ENCODE data around the gene FARS2.

Gene FARS2

DNA sequence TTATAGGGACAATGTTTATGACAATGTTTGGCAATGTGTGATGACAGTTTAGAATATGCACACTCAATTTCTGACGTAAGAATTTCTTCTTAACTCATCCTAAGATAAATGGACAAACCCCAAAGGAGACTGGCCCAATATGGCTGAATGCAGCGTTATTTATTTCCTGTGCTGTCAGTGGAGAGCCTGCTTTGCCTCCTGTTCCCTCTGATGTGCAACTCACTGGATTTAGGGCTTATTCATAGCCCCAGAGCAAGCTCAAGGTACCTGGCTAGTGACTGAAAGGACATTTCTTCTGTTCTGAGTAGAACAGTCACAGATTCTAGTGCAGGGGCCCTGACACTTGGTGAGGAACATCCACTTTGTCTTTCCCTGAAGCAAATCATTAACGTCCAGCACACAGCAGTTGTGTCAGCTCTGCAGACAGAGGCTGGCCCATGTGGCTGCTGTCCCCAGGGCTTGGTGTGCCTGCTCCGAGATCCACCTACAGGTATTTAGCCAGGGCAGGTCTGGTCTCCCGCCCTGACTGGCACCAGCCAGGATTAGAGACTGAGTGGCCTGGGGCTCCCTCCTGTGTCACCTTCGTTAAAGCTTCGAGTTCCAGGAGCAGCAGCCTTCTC lies 64.8 kb downstream of the FARS2 start:
- no peak for DNase-seq

DNA sequence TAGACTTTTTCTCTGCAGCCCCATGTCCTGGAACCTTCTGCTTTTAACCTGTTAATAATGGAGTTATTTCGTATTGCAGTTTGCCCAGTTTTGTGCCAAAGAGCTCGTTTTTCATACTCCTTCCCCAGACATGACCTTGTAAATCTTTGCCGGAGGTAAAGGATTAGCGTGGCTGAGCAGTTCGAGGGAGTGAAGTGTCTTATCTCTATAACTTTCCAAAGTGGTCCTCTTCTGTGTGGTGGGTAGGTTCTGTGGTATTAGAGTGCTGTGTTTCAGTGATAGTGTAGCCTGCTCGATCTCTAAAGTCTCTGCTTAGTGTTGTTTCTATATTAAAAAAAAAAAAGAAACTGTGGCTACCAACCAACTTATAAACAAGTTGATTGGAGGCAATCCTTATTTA lies 67.5 kb downstream of the FARS2 start:
- no peak for DNase-seq

DNA sequence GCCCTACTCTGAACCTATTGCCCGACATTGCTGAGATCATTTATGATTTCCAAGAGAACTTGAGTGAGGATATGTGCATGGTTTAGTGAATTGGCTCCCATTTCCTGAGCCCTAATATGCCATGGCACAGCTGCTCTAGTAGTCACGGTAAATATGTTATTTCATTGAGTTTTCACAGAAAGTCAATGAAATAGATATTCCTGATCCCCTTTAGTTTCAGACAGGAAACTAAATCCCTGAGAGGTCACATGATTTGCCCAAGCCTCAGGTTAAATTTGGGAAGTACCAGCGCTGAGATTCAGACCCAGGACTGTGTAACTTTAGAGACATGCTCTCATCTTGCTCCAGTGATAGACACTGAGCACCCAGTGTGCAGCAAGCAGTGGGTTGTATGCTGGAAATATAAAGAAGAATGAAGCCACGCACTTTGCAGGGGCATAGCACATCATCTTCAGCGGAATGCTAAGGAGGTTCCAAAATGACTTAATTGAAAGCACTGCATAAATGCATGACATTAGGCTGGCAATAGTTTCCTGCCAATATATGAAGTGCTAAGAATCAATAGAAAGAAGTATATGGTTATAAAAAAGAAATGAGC lies 70.6 kb downstream of the FARS2 start:
- DNase-seq: no peak

DNA sequence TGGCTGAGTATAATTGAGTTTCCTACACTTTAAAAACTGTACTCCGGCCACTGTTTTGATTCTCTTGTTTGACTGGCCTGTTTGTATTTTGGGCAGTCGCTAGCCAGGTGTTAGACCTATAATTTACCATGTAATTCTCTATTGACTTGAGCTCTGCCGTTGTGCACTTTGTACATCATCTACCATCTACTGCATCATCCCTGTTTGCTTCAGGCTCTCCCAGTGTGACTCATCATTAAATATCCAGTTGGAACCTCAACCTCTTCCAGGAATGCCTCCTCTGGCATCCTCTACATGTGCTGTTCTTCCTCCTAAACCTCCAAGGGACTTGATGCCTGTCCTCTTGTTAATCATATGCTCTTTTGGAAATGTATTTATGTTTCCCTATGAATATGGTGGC lies 72.3 kb downstream of the FARS2 start:
- no peak for DNase-seq

DNA sequence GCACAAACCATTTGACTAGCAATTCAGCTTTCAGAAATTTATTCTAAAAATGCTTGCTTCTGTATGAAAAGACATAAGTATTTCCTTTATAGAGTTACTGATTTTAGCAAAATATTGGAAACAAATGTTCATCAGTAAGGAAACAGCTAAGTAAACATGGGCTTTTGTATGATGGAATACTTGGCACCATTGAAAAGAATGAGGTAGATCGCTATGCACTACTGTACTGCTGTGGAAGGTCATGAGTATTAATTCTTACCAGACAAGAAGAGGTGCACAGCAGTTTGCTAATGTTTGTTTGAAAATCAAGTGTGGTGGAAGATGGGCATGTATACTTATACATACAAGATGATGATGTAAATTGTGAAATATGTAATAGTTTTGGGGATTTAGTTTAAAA lies 73.0 kb downstream of the FARS2 start:
- no peak for DNase-seq

DNA sequence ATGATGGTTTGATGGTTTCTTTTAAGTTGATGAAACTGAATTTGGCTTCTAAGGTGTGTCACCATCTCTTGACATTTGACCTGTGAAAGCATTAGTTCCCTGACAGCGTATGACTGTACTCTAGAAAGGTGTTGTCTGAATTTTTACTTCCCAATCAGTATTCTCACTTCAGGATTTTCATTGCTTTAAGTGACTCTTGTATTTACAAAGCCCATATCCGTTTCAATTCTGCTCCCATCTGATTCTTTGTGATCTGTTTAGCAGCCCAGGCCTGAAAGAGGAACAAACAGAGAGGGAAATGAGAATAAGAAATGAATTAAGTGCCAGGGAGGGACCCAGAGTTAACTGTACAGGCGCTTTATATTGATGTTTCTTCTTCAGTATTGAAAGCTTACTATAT lies 73.7 kb downstream of the FARS2 start:
- DNase-seq: peak; percentile 72

DNA sequence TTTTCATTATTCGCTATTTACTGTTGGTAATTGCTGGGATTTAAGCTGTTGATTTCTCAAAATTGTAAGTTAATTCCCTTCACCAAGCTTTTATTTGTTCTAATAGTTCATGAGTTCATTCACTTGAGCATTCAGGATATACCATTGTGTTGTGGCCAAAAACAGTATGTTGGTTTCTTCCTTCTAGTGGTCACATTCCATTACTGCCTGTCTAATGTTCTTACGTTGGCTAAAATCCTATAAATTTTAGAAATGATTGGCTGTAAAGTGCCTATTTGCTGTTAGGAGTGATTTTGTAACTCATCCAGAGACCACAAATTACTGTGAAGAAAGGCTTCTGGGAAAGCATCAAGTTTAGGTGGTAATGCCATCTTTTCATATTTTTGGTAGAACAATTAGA lies 76.3 kb downstream of the FARS2 start:
- DNase-seq: peak; percentile 3

DNA sequence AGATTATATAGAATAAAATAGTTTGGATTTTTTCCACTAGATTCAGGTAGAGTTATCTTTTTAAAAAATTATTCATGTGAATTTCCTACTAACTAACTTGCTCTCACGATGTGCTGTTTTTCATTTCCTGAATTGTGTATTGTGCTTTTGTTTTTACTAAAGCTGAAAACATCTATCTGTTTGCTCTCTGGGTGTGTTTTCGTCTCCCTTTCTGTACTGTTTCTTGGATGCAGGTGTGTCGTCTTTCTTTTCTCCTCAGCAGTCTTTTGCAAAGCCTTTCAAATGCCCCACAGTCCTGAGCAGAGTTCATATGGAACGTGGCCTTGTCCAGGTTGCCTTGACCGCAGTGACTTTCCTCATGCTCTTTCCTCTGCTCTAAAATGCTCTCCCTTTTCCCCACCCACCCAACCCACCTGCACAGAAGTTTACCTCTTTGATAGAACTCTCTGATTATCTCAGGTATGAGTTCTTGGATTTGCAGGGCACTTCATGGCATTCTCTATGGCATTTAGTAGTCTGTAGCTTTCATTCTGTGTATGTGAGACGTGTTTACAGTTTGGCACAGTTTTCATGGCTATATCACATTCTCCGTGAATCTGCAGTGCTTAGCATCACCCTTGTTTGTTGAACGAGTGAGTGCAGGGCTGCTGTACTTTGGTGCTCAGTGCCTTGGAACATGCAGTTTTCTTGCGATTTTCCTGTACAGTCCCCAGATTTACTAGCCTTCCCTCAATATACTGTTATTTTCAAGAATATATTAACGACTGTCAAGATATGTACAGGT lies 77.1 kb downstream of the FARS2 start:
- DNase-seq: no peak

DNA sequence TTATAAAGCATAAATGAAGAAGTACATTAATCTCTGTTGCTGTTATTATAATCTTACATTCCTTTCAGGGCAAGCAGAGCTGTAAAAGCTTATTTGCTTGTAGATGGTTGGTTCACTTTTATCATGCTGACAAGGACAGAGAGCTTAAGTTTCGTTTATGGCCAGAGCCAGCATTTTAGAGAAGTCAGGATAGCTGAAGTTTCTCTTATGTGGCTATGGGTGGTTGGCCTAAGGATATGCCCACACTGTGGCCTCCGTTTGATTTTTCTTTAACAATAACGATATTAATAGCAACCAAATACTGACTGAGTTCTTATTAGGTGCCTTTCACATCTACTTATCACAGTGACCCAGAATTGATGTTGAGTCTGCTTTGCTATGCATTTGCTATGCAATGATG lies 78.5 kb downstream of the FARS2 start:
- DNase-seq: peak; percentile 77

DNA sequence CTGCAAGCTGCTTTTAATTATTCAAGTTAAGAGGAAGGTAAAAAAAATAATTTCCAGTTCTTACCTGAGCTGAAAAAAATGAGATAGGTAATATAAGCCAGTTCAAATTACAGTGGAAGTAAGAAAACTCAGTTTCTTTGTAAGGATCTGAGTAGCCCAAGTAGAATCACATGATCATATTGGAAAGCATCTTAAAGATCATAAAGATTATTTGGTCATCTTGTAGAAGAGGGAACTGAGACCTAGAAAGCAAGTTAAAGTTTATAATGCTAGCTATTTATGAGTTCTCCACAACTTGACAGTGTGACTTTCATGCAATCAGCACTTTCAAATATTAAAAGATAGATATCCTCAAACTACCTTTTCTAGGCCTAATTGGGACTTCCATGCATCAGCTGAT lies 80.5 kb downstream of the FARS2 start:
- no peak for DNase-seq

DNA sequence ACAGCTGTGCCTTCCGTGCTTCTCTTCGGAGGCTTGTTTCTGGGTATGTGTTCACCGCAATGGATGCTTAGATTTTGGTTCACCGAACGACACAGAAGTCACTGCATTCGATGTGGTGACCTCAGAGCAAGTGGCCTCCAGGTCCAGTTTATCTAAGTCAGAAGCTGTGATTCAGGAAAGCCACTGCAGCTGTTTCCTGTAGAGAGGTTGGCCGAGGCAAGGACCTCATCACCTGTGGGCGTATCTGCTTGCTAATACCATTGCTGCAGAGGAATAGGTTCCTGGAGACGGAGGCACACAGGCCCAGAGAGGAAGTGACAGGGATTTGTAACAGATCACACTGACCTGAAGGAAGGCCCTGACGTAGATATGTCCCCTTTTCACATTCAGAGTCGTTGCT lies 82.7 kb downstream of the FARS2 start:
- no peak for DNase-seq

DNA sequence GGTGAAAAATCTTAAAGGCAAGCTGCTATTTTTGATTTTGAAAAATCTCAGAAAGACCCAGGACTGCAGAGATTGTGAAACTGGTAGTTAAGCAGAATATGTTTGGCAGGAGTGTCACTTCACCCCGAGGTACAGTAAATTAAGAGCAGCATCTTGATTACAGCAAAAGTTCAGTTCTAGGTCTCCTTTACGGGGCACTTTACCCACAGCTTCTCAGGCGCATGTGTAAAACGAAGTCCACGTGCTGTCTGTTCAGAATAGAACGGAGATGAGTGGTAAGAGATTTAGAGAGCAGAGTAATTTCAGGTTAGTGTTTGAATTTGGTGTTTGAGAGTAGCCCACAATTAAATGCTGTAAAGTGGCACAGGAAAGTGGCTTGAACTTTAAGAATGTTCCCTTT lies 84.0 kb downstream of the FARS2 start:
- no peak for DNase-seq

DNA sequence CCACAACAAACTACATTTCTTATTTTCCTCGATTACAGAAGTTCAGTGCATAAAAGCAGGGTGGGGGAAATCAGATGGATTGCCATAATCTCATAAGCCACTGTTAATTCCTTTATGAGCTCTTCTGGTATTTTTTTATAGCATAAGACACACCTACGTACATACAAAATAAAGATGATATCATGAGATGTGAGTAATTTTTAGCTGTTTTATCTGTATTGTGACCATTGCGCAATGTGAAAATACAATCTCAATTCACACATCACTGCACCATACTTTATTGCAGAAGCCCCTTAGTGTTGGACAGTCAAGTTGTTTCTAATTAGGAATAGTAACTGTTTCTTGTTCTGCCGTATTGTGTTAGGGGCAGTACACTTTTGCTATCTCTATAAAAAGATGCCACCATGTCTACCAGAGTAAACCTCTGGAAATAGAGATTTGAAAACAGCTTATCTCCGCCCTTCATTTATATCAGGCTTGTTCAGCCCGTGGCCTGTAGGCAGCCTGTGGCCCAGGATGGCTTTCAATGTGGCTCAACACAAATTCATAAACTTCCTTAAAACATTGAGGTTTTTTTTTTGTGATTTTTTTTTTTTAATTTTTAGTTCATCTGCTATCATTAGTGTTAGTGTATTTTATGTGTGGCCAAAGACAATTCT lies 90.4 kb downstream of the FARS2 start:
- DNase-seq: no peak

DNA sequence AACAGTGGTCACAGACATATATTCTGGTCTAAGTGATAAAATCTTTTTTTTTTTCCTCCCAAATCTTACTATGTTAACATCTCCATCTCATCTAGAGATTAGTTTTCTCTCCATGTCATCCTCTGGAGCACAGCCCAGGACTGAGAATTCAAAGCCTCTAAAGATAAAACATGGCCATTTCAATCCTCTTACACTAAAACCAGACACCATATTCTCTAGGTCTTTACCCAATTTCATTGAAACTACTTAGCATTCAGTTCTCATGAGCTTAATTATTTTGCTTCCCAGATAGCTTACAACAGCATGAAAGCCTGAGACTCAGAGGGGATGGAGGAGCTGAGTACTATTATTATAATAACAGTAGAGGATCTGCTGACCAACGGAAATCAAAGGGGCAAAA lies 92.7 kb downstream of the FARS2 start:
- no peak for DNase-seq

DNA sequence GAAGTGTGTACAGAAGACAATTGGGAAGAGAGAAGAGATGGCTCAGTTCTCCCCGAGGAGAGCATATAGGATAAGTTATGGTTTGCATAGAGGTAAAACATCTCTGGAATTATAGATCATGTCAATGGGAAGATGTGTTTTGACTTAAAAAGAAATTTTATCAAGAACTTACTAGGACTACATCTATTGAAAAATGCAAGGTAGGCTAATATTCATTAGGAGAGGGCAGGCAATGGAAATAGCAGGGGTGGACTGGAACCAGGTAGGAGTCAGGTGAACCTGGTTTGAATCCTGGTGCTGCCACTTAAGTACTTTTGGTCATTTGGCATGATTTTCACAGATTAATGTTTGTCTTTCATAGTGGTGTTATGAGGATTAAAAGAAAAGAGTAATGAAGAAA lies 96.2 kb downstream of the FARS2 start:
- no peak for DNase-seq

DNA sequence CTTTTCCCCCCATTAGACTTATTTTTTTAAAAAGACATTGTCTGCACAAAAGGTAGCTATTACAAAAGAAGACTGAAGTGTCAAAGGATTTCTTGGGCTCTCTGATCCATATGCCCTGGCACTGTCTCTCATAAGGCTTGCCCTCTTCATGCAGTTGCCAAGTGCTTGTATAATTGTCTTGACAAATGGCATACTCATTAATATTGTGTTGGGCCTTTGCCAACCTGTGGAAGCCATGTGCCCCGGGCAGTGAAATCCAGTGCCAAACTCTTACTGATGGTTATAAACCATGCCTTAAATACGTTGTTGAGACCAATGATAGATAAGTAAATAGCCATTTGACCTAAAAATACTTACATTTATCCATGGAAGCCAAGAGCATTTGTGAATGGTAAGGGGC lies 98.1 kb downstream of the FARS2 start:
- DNase-seq: no peak

DNA sequence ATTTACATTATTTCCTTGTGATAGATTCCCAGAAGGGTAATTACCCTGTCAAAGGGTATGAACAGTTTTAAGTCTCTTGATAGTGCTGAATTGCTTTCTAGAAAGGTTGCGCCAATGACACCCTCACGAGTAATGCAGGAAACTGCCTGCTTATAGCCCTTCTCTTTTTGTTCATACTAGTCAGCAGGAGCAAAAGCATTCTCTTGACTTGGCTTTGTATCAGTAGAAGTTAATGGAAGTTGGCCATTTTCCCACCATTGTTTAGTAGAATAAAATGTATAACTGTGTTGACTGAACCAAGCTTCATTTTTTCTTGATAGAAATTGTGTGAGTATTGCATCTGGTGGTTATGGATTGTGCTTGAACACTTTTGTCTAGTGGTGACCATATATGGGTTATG lies 100.1 kb downstream of the FARS2 start:
- DNase-seq: no peak

DNA sequence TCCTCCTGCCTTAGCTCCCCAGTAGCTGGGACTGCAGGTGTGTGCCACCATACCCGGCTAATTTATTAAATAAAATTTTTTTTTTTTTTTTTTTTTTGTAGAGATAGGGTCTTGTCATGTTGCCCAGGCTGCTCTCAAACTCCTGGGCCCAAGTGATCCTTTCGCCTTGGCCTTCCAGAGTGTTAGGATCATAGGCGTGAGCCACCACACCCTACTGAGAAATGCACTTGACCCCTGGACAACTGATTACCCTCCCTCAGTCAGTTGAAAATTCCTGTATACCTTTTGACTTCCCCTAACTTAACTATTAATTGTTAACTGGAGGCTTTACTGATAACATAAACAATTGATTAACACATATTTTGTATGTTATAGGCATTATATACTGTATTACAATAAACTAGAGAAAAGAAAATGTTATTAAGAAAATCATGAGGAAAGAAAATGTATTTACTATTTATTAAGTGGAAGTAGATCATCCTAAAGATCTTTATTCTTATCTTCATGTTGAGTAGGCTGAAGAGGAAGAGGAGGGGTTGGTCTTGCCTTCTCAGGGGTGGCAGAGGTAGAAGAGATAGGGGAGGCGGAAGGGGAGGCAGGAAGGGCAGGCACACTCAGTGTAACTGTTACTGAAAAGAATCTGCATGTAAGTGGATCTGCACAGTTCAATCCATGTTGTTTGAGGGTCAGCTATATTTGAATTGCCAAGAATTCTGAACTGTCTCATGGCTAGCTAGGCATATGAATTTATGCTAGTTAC lies 104.3 kb downstream of the FARS2 start:
- DNase-seq: no peak

DNA sequence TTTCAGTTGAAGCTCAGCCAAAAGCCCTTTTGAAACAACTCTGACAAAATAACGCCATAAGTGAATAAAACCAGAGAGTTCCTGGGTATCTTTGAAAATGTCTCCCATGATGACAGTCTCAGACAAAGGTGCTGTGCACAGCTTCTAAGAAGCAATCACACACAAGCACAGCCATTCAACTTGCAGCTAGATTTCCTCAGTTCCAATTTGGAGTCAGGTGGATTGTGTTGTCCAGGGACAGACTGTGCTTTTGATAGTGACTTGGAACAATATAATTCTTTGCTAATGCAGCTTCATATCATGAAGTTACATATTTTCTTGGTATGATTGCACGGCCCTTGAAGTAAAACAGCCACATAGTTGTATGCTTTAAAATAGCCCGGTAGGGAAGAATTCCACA lies 105.6 kb downstream of the FARS2 start:
- no peak for DNase-seq

DNA sequence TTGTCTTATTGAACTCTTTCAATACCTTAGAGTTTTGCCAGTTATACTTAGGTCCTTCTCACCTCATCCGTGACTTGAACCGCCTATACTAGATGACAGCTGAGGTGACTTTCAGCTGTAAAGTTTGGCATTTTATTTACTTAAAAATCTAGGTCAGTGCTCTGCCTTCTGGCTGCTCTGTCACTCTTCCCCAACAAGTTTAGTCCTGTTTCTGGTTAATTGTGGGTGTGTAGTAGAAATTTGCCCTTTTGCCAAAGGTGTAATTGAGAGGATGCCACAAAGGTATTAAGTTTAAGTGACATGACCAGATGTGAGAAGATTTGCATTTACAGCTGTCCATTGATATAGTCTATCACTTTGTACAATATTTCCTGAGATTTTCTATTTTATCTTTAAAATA lies 106.2 kb downstream of the FARS2 start:
- DNase-seq: no peak

DNA sequence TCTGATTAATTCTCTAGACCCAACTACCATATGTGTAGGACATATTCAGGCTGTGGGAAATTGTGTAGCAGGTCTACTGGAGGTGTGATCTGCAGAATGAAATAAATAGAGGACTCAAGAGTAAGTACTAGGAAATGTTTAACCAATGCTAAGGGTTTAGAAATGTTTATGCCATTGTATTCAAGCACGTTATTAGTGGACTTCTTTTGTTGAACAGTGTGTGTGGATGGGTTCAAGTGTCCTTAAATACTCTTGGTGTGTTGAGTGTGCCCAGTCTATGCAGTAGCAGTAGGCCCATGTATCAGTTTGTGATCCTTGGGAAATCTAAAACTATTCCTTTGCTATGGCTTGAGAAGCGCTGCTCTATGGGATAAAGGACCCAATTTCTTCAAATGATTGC lies 112.1 kb downstream of the FARS2 start:
- DNase-seq: no peak

DNA sequence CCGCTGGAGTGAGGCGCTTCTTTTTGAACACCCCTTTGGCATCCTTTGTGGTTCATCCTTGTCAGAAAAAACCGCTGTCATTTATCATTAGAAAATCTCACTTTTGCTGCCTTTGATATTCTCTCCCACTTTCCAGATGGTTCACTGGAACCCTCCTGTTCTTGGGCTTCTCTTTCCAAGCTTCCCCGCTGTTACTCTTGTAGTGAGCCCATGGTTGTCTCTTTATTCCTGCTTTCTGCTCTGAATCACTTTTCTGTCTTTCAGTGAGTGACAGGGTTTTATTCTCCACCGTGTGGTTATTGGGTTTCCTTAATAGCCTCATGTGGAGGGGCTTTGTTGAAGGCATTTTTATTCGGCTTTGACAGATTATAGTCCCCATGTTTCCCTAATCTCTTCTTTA lies 117.0 kb downstream of the FARS2 start:
- no peak for DNase-seq

DNA sequence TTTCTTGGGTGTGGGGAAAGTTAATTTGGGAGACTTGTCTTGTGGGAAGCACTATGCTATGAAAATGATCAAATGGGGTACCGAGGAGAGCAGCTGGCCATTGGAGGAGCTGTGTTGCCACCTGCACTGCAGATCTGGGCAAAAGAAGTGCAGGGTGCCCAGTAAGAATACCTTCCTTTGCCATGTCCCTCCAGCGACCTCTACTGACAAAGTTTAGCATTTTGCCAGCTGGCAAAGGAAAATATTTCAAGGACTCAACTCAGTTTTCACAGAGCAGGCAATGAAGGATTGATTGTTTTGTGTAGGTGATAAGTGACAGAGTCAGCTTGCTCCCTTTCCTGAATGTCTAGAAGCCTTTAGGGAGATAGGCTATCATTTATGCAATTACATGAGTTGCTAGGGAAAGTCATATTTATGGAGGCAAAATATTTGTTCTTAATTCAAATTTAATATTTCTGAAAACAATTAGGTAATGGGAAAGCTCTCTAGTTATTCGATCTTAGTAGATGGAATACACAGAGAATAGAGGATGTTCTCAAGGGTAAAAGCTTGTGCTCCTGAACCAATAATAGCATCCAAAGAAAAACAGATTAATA lies 118.4 kb downstream of the FARS2 start:
- peak; percentile 37 for DNase-seq
